GM12891 (cell line): Measurements from ENCODE around the gene TCP1.
A peak's percentile ranks its signal among the peaks of the same experiment; 100 is the strongest.

Experiments
- PAX5 ChIP-seq: IDR thresholded peaks from 2 replicates; pipeline ENCODE4 v1.6.1; 2011; ENCODE audit warnings: low read length, moderate library complexity, mild to moderate bottlenecking; ENCODE audit not compliant: insufficient read depth, severe bottlenecking
- POLR2A ChIP-seq: IDR thresholded peaks from 2 replicates; pipeline ENCODE4 v1.6.1; 2011; ENCODE audit warnings: low read depth, low read length, control low read depth
- POLR2AphosphoS5 ChIP-seq: IDR thresholded peaks from 2 replicates; pipeline ENCODE4 v1.6.1; 2011; ENCODE audit warnings: low read depth, low read length, control low read depth
- POU2F2 ChIP-seq: IDR thresholded peaks from 2 replicates; pipeline ENCODE4 v1.6.1; 2011; ENCODE audit warnings: low read depth, mild to moderate bottlenecking, control low read depth, low read length, moderate library complexity
- TAF1 ChIP-seq: IDR thresholded peaks from 2 replicates; pipeline ENCODE4 v1.6.1; 2011; ENCODE audit warnings: low read depth, low read length, control low read depth

DNA sequence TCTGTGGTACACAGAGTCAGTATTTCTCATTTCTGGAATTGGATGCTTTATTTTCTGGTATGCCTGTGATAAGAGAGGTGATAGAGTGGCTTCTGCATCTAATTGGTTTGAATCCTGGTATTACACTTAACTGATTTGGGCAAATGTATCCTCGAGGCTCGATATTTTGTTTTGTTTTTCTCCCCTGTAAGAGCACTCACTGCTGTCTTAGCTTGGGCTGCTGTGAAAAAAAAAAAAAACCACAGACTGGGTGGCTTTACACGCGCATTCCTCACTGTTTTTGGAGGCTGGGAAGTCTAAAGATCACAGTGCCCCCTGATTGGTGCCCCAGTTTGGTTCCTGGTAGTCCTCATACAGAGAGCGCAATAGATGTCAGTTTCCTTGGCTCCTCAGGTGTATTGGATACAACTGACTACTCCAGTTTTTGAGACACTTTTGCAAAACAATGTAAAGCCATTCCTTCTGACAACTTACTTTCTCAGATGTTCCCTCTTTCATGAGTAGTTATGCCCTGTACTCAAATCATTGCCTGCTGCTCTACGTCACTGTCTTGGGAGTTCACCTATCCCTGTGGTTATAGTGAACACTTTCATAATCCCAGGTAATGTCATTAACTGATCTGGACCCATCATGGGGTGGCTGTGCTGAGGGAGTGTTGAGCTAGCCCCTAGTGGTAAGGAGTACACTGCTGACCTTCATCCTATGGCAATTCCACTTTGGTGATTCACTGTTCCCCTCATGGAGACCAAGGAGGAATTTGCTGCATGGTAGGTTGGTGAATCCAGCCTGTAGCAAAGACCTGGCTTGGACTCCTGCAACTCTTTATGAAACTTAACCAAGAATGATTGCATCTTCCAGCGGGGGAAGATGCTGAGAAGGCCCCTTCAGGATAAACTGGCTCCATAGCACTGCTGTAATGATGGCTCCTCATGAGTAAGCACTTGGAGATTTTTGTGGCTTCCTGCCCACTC is 31.1 kb downstream of the TCP1 start:
- TF ChIP-seq TAF1 (no peak), POLR2A (no peak; the same call in 1 of the 2 replicates), POLR2AphosphoS5 (peak; percentile 69; the same call in 1 of the 2 replicates), POU2F2 (no peak), PAX5 (no peak)
